ENCODE data around the gene TBC1D14. TPM values are rescaled to one million over a fixed set of nuclear protein-coding genes. Genes with fewer than 3 reads are reported as not detected.

The TBC1D14 gene
- total RNA-seq, 1 experiment from 2014 or later: 50.2 TPM

- peaks cover 39 to 41% of the 10 kb centered on the region in 2 experiments for H3K4me1 Mint-ChIP-seq
- Histone ChIP-seq H4K5ac (ENCODE audit: insufficient read length, low read depth, low read length) (no peak overlapping the region), H2BK120ac (ENCODE audit: low read depth, low read length, poor library complexity, severe bottlenecking) (no peak overlapping the region), H4K91ac (ENCODE audit: insufficient read length, low read depth, low read length) (no peak overlapping the region), H2BK5ac (ENCODE audit: insufficient read length, low read length) (no peak overlapping the region), H3K27me3 (ENCODE audit: insufficient read depth, low read length) (no peaks in the 10 kb centered on the region), H3K9ac (ENCODE audit: extremely low read depth, insufficient read length, low read length) (no peak overlapping the region), H4K20me1 (ENCODE audit: control insufficient read depth, insufficient read depth, insufficient read length) (no peaks in the 10 kb centered on the region), H3K14ac (ENCODE audit: insufficient read depth, low read length) (no peak overlapping the region), H2BK15ac (ENCODE audit: low read depth, low read length) (no peak overlapping the region), H2BK20ac (ENCODE audit: low read depth, low read length, poor library complexity, severe bottlenecking) (no peak overlapping the region), H2AK5ac (ENCODE audit: insufficient read length, low read length) (no peak overlapping the region), H3K23me2 (ENCODE audit: insufficient read length, low read depth, low read length, poor library complexity, severe bottlenecking) (peaks cover 4% of the 10 kb centered on the region), H3K27ac (ENCODE audit: insufficient read length, low read depth, low read length) (no peak overlapping the region), H3K79me1 (ENCODE audit: insufficient read depth, low read depth, low read length, poor library complexity, severe bottlenecking) (peaks cover 8% of the 10 kb centered on the region), H3T11ph (ENCODE audit: low read length) (no peak overlapping the region), H3K9me3 (ENCODE audit: control insufficient read depth, low read depth, low read length) (no peaks in the 10 kb centered on the region), H4K8ac (replicated peaks; ENCODE audit: insufficient read length, low read depth, low read length) (no peak overlapping the region), H2AFZ (ENCODE audit: low read length) (no peak overlapping the region), H3K4ac (ENCODE audit: low read depth, low read length) (no peak overlapping the region), H3K23ac (ENCODE audit: insufficient read length, low read depth, low read length) (no peak overlapping the region), H3K4me2 (ENCODE audit: insufficient read depth, insufficient read length, low read length) (no peak overlapping the region), H3K18ac (ENCODE audit: insufficient read length, low read depth, low read length) (no peak overlapping the region), H2BK12ac (ENCODE audit: insufficient read length, low read depth, low read length) (no peak overlapping the region), H3K56ac (ENCODE audit: insufficient read length, low read depth, low read length) (no peak overlapping the region), H3K4me1 (ENCODE audit: insufficient read depth, low read length) (peaks cover 4% of the 10 kb centered on the region; the same call in 1 of the 2 replicates), H3K79me2 (ENCODE audit: insufficient read depth, low read length) (peaks cover 2% of the 10 kb centered on the region; the same call in 1 of the 2 replicates)
- 0 out of 7 replicates have a peak overlapping the region, but pooled peaks of 2 of the 3 experiments have one; percentile 53 to 62 for H3K27ac Mint-ChIP-seq
- TF ChIP-seq CTCF (conservative IDR thresholded peaks at IDR 0.05): no peak
- H3K36me3 Mint-ChIP-seq (ENCODE audit: insufficient read depth in 1 of 3, low read depth in 3 of 3): no peaks in the 10 kb centered on the region
- H3K9me3 Mint-ChIP-seq: no peaks in the 10 kb centered on the region
- H3K27me3 Mint-ChIP-seq (ENCODE audit: low read depth): peaks cover 3% of the 10 kb centered on the region
- H3K4me3 Mint-ChIP-seq: no peak overlapping the region; a peak in 1 of 5 replicates
- no peak for DNase-seq
- no CpG with 5 or more reads among the region's 12 CpGs for WGBS (ENCODE audit: extremely low coverage, insufficient read length, low lambda C conversion rate)
These were observed 6.5 kb downstream of the TBC1D14 start for GRCh38 chr4:6916069-6916586.
